Measurements from ENCODE around the gene KCNQ5.
"Not testable (repeated sequence)": the region's sequence is repeated elsewhere in the genome, so short reads cannot be mapped to it uniquely, and the experiment has no call there.

KCNQ5 gene

DNA sequence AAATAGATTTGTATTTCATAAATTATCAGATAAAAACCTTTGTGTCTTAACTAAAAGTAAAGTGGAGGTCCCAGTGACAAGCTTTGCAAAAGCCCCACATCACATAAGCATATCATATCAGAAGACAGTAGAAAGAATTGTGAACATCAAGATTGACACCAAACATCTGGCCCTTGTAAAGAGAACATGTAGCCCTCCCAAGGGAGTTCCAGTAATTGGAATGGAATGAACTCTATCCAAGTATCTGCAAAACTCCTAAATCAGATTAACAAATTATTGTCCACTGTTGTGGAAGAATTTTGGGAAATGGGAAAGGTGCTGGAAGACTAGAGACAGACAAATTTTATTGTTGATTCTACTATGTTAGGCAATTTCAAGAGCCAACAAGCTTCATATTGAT is 268.8 kb downstream of the KCNQ5 start:
- DNase-seq (ENCODE audit: low read depth): no peak
- no peak for TF ChIP-seq CTCF (IDR thresholded peaks at IDR 0.05; ENCODE audit: control insufficient read depth, extremely low read depth, insufficient read depth)
- no peak overlapping the region for H3K4me3 ChIP-seq (ENCODE audit: low read depth, low read length)

DNA sequence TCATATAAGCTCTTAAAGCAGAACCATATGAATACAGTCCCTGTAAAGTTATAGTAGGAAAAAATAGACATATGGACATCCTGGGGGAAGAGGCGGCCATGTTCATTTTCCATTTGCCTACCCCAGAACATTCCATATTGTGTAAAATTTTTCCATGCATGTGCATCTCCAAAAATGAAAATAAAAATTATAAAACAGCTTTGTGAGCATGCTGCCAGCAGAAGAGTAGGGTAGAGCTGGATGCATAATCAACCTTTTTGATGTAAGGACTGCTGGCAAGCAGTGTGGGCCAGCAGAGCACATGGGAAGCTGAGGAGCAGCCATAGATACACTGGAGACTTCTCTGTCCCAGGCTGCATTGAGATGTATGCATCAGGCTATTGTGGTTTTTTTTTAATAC is 271.0 kb downstream of the KCNQ5 start:
- no peak for DNase-seq (ENCODE audit: low read depth)

GRCh38 chr6:72894091-72894490 is 272.2 kb downstream of the KCNQ5 start:
- DNase-seq (ENCODE audit: low read depth): no peak
- no peak overlapping the region for H3K4me3 ChIP-seq (ENCODE audit: low read depth, low read length)
- TF ChIP-seq CTCF (IDR thresholded peaks at IDR 0.05; ENCODE audit: control insufficient read depth, extremely low read depth, insufficient read depth): no peak

More for the DNA sequence above, 271.0 kb downstream of the KCNQ5 start:
- TF ChIP-seq CTCF (IDR thresholded peaks at IDR 0.05; ENCODE audit: control insufficient read depth, extremely low read depth, insufficient read depth): no peak
- H3K4me3 ChIP-seq (ENCODE audit: low read depth, low read length): no peak overlapping the region

GRCh38 chr6:72898313-72898712 is 276.4 kb downstream of the KCNQ5 start:
- DNase-seq (ENCODE audit: low read depth): not testable (repeated sequence)

DNA sequence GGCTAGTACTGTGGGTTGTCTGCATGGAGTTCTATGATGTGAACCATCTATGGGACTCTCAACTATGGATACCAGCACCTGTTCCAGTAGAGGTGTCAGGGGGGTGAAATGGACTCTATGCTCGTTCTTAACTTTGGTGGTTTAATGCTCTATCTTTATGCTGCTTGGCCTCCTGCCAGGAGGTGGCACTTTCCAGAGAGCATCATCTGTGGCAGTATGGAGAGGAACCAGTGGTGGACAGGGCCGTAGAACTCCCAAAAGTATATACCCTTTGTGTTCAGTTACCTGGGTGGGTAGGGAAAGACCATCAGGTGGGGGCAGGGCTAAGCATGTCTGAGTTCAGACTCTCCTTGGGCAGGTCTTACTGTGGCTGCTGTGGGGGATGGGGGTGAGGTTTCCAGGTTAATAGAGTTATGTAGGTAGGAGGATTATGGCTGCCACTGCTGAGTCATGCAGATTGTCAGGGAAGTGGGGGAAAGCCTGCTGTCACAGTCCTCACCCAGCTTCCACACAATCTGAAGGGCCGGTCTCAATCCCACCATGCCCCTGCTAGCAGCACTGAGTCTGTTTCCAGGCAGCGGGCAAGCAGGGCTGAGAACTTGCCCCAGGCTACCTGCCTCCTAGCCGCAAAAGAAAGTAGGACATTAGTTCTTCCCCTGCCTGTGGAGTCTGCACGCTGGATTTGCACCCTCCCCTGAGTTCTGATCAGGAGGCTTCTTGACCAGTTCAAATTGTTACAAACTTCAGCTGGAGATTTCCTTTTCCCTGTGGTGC is 284.0 kb downstream of the KCNQ5 start:
- TF ChIP-seq CTCF (IDR thresholded peaks at IDR 0.05; ENCODE audit: control insufficient read depth, extremely low read depth, insufficient read depth): no peak
- no peak overlapping the region for H3K4me3 ChIP-seq (ENCODE audit: low read depth, low read length)
- DNase-seq (ENCODE audit: low read depth): no peak

More at GRCh38 chr6:72898313-72898712, 276.4 kb downstream of the KCNQ5 start:
- not testable (repeated sequence) for H3K4me3 ChIP-seq (ENCODE audit: low read depth, low read length)

GRCh38 chr6:72911463-72912155 is 289.7 kb downstream of the KCNQ5 start:
- no peak overlapping the region for H3K4me3 ChIP-seq (ENCODE audit: low read depth, low read length)
- no peak for TF ChIP-seq CTCF (IDR thresholded peaks at IDR 0.05; ENCODE audit: control insufficient read depth, extremely low read depth, insufficient read depth)
- DNase-seq (ENCODE audit: low read depth): no peak

DNA sequence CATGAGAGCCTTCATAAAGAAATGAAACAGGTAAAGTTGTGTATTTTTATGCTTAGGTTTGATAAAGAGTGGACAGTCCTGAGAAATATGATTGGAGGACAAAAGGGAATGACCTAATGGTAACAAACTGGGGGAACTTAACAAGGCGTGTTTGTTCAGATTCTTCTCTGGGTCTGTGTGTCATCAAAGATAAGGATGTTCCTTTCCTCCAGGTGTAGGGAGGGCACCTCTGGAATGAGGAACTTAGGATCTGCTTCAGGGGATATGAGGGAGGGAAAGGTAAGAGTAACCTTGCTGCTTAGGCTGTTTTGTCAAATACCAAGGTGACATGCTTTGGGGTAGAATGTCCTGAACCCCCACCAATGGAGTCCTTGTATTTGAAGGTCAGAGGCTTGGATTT is 291.9 kb downstream of the KCNQ5 start:
- H3K4me3 ChIP-seq (ENCODE audit: low read depth, low read length): no peak overlapping the region
- no peak for DNase-seq (ENCODE audit: low read depth)
- no peak for TF ChIP-seq CTCF (IDR thresholded peaks at IDR 0.05; ENCODE audit: control insufficient read depth, extremely low read depth, insufficient read depth)
